GM18909 (cell line): Measurements from ENCODE around the gene ARHGAP8.
"Not testable (repeated sequence)": the region's sequence is repeated elsewhere in the genome, so short reads cannot be mapped to it uniquely, and the experiment has no call there.

Experiments
- ATAC-seq: cut with Tn5 transposase; IDR thresholded peaks from one replicate; pipeline ENCODE4 v1.9.1; 2021; ENCODE audit warnings: mild to moderate bottlenecking; ENCODE audit not compliant: unreplicated experiment, poor library complexity

Gene ARHGAP8

GRCh38 chr22:44895296-44896055 is 143.1 kb downstream of the ARHGAP8 start:
- ATAC-seq: no peak

- no peak for ATAC-seq
Measured at GRCh38 chr22:44898236-44898635, 145.9 kb downstream of the ARHGAP8 start.

- no peak for ATAC-seq
Measured at GRCh38 chr22:44901301-44901700, 148.9 kb downstream of the ARHGAP8 start.

GRCh38 chr22:44903164-44903563 is 150.8 kb downstream of the ARHGAP8 start:
- not testable (repeated sequence) for ATAC-seq

- not testable (repeated sequence) for ATAC-seq
Measured at GRCh38 chr22:44904492-44905152, 152.2 kb downstream of the ARHGAP8 start.

GRCh38 chr22:44906248-44906936 is 154.0 kb downstream of the ARHGAP8 start:
- ATAC-seq: no peak

GRCh38 chr22:44906999-44907644 is 154.7 kb downstream of the ARHGAP8 start:
- ATAC-seq: no peak

GRCh38 chr22:44907765-44908737 is 155.7 kb downstream of the ARHGAP8 start:
- no peak for ATAC-seq

- no peak for ATAC-seq
Measured at GRCh38 chr22:44909241-44909640, 156.9 kb downstream of the ARHGAP8 start.
